ENCODE measurements around the gene LLGL1.

DNA sequence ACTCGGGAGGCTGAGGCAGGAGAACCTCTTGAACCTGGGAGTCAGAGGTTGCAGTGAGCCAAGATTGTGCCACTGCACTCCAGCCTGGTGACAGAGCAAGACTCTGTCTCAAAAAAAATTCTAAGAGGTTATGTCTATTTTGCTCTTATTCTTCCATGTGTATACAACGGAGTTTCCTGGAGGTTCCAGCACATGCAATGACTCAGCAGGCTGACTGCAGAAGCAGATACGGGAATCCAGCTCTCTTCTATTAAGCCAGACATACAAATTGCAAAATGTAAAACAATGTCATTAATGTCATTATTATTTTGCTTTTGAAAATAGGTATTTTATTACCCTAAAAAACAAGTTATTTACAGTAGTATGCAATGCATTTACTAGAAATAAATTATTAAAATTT, 53.4 kb downstream of the LLGL1 start:
- TF ChIP-seq, protein P1, sequence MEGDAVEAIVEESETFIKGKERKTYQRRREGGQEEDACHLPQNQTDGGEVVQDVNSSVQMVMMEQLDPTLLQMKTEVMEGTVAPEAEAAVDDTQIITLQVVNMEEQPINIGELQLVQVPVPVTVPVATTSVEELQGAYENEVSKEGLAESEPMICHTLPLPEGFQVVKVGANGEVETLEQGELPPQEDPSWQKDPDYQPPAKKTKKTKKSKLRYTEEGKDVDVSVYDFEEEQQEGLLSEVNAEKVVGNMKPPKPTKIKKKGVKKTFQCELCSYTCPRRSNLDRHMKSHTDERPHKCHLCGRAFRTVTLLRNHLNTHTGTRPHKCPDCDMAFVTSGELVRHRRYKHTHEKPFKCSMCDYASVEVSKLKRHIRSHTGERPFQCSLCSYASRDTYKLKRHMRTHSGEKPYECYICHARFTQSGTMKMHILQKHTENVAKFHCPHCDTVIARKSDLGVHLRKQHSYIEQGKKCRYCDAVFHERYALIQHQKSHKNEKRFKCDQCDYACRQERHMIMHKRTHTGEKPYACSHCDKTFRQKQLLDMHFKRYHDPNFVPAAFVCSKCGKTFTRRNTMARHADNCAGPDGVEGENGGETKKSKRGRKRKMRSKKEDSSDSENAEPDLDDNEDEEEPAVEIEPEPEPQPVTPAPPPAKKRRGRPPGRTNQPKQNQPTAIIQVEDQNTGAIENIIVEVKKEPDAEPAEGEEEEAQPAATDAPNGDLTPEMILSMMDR (IDR thresholded peaks at IDR 0.05): no peak
- no peak for TF ChIP-seq POLR2A (IDR thresholded peaks at IDR 0.05)
